ENCODE measurements around the gene APOL6.
"Not testable (repeated sequence)": the region's sequence is repeated elsewhere in the genome, so short reads cannot be mapped to it uniquely, and the experiment has no call there.

Gene APOL6

DNA sequence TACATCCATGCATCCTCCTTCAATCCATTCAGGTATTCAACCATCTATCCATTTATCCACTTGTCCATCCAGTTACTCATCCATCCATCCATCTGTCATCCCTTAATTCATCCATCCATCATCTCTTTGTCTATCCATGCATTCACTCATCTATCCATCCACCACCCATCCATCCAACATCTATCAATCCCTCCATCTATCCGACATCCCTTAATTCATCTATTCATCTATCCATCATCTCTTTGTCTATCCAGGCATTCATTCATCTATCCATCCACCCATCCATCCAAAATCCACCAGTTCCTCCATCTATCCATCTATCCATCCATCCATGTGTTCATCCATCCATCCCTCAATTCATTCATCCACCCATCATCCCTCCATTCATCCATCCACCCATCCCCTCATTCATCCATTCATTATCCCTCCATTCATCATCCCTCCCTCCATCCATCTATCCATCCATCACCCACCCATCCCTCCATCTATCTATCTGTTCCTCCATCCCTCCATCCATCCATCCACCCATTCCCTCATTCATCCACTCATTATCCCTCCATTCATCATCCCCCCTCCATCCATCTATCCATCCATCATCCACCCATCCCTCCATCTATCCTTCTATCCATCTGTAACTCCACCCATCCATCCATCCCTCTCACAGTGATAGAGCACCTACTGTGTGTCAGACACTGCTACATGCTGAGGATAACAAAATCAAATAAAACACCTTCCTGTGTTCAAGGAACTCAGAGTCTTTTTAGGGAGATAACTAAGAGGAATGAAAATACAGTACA lies 29.6 kb upstream of the APOL6 start:
- no peak for DNase-seq

DNA sequence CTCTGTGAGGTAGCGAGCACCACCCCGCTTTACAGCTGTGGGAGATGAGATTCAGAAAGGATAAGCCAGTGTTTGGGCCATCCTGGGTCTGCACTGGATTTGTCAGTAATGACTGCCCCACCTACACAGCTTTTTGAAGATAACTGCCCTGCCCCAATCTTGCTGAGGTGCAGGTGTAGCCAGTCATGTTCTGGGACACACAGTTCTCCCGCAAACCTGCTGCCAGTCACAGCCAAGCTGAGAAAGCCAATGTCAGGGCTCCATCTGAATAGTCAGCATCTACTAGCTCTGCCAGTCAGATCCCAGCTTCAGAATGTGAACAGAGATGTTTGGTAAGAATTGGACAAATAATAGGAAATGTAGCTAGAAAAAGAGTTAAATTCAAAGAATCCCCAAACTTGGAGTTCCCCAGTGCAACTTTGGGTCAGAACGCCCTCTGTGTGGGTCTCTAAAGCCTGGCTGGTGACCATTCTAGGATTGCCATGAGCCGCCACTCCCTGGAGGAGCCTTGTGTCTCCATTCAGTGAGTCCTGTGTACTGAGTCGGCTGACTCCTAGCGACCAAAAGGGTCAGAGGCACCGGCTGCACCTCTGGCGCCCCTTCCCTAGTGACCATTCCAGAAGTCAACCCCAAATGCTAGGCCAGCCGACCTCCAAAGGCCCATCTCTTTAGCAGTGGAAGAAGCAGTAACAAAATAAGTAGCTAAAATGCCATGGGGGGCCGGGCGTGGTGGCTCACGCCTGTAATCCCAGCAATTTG lies 28.7 kb upstream of the APOL6 start:
- no peak for DNase-seq

DNA sequence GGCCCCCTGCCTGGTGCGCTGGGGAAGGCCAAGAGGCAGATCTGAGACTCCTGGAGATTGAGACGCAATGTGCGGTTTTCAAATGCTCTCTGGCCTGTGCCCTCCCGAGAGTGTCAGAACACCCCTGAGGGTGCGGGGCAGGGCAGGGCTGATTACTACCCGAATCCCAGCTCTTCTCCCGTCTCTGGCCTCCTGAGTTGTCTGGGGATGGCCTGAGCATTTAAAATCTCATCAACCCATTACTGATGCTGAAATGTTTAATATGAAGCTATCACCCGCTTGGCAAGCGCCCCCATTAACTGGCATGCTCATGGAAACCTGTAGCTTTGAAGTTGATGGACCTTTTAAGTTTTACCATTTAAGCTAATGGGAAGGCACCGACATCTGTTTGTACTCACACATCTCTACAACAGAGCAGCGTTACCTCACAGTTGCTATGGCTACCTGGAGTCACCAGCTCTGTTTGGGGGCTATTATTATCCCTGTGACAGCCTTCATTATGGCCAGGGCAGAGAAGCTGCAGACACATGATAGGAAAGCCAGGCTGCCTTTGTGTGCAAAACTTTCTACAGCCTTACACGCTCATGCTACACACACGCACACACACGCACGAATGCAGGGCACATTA lies 27.5 kb upstream of the APOL6 start:
- DNase-seq = no peak

DNA sequence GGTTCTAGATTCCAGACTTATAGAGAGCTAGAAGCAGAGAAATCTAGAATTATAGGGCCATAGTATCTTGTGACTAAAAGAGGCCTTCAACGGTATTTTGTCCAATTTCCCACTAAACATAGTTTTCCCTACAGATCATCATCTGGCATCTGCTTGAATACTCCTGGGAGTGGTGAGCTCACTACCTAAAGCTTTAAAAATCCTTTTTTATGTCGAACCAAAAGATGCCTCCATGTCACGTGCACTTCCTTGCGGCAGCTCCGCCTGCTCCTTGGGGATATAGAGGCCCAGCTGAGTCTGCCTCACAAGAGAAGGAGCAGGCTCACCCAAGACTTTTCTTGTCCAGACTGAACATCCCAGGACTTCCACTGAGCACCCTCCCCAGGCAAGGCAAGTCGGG lies 26.8 kb upstream of the APOL6 start:
- no peak for DNase-seq

DNA sequence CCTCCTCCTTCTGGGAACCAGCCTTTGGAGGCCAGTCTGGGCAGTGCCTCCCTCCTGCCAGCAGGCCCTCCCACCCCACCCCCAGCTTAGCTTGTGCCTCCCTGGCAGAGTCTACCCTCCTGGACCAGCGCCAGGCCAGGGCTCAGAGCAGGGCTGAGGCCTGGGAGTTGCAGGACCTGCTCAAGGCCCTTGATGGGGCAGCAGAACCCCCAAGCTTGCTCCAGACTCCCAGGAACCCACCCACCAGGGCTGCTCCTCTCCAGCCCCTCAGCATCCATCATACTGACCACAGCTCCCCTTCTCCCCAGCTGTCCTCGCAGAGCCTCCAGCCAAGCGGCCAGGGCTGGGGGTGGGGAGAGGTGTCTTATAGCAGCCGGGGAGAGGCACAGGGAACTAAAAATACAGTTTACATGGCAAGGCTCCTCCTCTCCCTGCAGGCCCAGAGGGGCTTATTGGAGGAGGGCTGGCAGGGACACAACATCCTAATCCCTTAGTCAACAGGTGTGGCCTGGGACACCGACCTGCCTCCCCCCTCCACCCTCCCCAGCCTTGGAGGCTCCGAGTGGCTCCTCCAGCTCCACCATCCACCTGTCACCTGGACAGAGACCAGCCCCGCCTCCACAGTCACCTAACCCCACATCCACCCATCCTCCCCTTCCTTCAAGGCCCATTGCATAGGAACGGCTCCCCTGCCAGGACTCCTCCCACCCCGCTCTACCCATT lies 25.9 kb upstream of the APOL6 start:
- no peak for DNase-seq

DNA sequence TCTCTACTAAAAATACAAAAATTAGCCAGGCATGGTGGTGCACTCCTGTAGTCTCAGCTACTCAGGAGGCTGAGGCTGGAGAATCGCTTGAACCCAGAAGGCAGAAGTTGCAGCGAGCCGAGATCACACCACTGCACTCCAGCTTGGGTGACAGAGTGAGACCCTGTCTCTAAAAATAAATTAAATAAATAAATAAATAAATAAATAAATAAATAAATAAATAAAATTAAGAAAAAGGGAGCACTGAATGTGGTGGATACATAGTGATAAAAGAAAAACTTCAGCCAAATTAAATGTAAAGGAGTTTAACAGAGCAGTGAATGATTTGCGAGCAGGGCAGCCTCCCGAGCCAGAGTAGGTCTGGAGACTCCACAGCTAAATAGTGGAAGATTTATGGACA lies 24.4 kb upstream of the APOL6 start:
- not testable (repeated sequence) for DNase-seq

DNA sequence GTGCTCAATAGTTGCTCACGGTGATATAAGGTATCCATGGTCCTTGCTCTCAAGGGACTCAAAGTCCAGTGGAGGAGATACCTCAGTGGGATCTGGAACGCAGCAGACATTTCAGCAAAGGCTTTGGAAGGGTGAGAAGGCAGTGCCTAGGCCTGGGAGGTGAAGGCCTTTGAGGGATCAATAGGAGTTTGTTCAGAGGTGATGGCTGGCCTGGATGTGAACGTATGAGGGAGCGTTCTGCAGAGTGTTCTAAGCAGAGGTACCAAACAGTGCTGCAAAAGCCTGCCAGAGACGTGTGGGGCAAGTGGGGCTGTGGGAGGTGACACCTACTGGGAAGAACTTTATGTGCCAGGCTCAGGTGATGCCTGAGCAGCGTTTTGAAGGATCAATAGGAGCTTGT lies 23.7 kb upstream of the APOL6 start:
- DNase-seq = no peak

DNA sequence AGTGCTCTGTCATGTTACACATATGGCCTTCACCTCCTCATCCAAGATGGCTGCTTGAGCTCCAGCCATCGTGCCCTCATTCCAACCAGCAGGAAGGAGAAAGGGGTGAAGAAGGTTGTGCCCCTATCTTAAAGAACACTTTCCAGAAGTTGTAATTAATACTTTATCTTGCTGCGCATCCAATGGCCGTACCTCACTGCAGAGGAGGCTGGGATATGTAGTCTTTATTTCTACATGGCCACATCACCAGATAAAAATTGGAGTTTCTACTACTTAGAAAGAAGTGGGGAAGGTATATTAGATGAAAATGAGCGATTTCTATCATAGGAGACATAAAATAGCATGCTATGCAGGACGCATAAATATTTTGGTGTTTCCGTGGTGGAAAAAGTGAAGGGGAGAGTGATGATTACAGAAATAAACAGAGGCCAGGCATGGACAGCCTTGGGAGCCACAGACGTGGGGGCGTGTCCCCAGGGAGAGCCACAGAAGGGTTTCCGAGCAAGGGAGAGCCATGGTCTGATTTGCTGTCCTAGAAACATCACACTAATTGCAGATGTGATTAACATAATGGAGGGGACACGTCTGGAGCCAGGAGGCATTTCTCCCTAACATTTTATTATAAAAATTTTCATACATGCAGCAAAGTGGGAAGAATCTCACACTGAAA lies 22.3 kb upstream of the APOL6 start:
- no peak for DNase-seq

DNA sequence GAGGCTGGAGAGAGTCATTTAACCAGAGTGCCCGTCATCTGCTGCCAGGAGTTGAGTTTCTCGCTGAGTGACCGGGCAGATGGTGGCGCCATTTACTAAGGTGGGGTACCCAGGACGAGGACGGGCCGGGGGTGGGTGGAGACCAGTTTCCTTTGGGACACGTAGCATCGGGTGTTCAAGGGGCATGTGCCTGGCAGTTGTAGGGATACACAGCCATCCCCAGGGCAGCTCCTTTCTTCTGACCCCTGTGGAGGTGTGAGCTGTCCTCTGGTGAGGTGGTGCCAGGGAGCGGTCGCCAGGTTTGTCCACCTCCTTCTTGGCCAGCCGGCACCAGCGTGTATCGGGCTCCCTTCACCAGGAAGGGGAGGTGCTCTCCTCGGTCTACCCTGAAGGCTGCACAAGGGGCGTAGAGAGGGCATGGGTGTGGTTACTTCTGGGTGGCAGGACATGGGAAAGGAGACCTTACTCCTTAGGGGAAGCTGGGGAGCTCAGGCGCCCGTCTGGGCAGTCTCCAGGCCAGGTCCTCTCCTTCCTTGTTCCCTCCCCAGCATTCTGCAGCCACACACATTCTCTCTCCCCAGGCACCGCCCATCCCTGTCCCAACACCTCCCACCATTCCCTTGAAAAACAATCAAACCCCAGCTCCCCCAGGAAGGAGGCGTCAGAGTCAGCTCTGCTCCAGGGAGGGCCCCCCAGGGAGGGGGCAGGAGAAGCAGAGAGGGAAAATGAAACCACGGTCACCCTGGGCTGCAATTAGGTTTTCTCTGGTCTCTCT lies 20.8 kb upstream of the APOL6 start:
- peak; percentile 52 to 53 for DNase-seq

DNA sequence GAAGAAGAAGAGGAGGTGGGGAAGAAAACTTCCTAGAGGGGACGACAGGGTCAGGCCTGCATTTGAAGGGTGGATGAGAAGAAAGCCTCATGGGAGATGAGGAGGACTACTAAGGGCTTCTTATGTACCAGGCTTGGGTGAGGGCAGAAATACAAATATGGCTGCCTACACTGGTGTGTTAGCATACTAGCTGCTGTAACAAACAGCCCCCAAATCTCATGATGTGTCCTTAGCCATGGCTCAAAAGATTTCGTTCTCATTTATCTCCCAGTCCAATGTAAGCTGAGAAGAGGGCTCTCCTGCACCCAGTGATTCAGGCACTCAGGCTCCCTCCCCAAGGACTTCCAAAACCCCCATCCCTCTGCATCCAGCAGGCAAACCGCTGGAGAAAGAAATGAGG lies 19.5 kb upstream of the APOL6 start:
- no peak for DNase-seq

DNA sequence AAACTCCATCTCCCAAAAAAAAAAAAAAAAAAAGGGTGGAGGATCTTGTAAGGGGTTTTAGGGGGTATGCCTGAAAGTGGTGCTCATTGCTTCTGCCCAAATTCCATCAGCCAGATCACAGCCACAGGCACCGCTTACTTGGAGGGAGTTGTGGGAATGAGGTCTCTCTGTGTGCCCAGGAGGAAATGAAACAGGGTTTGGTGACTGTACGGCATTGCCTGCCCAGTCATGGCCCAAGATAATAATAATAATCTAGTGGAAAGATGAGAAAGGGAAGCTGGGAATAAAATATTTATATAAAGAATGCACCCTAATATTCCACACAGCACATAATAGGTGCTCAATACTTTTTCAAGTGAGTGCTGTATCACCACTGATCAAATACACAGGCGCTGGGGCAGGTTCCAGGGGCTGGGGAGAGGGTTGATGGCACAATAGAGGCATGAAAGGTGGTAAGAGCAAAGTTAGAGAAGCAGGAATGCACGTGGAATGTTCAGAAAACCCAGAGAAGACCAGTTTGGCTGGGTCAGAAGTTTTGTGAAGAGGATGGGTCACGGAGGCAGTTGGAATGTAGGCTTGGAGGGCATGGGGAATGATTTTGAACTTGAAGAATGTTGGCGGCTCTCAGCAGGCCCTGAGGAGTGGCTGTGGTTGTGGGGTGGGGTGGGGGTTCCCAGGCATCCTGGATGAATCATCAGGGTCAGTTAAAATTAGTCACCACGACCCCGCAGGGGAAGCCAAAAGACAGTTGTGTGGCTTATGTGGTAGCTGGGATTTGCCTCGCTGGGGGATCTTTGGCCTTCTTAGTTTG lies 18.6 kb upstream of the APOL6 start:
- peak; percentile 6 to 11 for DNase-seq

DNA sequence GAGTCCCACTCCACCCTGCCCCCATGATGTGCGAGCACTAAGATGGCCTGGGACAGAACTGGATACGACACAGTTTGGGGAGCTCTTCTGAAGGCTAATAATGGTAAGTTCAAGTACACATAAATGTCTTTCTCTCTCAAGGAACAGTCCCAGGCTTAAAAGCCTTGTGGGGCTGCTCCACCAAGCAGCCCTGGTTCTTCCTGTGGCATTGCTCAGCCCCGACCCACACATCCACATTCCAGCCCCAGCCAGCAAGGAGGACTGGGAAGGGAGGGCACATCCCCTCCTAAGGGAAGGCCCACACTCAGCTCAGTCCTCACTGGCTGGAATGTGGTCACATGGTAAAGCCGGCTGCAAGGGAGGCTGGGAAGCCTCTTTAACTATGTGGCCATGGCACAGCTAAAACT lies 17.9 kb upstream of the APOL6 start:
- DNase-seq = no peak

DNA sequence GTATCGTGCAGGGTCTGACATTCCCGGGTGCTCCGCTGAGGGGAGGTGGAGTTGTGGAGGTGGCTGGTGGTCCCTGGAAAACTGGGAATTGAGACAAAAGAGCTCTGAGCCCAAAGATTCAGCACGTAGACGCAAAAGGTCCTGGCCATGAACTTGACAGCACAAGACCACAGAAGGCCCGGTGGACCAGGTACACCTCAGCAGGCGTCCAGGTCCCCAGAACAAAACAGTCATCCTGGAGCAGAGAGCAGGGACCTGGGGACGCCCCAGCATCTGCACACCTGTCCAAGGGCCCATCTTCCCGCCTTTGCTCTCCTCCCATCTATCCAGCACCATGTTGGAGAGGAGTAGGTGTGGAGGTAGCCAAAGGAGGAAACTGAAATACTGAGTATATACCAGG lies 17.4 kb upstream of the APOL6 start:
- no peak for DNase-seq

DNA sequence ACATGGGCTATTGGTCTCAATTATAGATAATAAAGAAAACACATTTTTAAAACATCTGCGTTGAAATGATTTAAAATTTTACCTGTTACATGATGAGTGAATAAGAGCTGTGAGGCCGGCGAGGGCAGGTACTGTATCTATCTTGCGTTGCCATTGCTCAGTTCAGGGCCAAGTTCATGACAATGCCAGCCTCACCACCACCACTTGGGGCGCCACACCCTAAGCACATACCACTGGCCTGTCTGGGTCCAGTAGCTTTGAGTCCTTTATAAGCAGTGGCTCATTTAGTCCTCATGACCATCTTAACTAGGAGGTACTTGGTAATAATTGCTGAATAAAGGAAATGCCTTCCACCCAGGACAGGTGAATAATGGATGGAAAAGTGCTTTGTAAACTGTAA lies 16.6 kb upstream of the APOL6 start:
- DNase-seq = peak; percentile 11 to 17

DNA sequence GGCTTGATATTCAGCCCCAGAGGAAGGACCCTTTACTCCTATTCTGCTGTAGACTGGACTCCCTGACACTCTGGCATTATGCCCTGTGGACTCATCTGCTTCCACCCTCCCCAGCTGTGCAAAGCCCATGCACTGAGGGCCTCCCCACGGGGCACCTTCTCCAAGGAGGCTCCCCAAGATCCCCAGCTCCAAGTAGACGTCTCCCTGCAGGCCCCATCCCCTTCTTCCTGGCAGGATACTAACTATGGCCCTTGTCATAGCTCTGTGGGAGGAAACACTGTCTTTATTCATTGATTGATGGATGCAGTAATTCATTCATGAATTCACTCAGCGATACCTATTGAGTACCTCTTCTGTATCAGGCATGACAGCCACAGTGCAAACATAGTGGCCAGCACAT lies 15.3 kb upstream of the APOL6 start:
- DNase-seq = no peak

DNA sequence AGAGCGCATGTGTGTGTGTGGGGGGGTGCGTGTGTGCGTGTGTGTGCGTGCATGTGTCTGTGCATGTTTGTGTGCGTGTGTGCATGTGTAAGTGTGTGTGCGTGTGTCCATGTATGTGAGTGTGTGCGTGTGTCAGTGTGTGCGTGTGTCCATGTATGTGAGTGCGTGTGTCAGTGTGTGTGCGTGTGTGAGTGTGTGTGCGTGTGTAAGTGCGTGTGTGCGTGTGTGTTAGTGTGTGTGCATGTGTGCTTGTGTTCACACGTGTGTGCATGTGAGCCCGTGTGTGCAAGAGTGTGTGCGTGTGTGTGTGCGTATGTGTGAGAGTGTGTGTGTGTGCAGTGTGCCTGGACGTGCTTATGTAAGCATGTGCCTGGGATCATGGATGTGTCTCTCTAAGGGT lies 14.7 kb upstream of the APOL6 start:
- DNase-seq = no peak

DNA sequence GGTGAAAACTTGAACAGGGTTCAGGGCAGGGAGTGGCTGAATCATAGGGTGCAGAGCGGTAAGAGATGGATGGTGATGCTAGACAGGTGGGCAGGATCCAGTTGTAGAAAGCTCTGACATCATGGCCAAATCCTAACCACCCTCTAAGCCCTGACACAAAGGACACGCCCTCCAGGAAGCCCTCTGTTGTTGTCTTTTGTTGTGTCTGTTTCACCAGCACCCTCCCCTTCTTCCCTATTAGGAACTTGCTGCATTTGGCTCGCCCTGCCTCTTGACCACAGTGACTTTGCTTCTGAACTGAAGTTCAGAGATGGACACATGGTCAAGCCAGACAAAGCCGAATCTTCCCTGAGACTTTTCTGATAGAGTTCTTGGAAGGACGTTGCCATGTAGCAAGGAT lies 14.2 kb upstream of the APOL6 start:
- no peak for DNase-seq

DNA sequence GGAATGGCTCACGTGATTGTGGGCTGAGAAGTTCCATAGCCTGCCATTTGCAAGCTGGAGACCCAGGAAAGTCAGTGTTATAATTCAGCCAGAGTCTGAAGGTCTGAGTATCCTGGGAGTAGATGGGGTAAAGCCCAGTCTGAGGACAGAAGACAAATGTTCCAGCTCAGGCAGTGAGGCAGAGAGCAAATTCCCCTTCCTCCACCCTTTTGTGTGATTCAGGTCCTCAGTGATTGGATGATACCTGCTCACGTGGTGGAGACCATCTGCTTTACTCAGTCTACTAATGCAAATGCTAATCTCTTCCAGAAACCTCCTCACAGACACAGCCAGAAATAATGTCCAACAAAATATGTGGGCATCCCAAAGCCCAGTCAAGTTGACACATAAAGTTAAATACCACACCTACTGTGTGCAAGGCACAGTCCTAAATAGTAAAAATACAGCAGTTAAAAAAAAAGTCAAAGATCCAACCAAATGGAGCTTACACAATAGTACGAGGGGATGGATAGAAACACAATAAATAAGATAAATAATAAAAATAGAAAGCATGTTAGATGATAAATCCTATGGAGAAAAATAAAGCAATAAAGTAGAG lies 13.2 kb upstream of the APOL6 start:
- no peak for DNase-seq

DNA sequence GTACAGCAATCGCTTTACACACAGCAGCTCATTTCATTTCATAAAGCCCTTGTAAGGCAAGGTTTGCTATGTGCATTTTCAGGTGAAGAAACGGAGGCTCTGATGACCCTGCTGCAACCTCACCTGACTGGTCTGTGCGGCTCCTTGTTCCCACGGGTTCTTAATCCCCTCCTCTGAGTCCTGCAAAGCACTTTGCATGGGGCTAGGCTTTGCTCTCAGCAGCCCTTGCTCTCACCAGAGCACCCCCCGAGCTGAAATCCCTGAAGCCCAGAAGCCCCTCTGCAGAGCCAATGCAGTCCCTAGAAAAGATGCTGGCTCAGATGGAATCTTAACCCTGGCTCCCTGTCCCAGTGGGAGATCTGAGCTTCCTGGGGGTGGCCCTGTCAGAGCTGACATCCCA lies 11.0 kb upstream of the APOL6 start:
- no peak for DNase-seq

DNA sequence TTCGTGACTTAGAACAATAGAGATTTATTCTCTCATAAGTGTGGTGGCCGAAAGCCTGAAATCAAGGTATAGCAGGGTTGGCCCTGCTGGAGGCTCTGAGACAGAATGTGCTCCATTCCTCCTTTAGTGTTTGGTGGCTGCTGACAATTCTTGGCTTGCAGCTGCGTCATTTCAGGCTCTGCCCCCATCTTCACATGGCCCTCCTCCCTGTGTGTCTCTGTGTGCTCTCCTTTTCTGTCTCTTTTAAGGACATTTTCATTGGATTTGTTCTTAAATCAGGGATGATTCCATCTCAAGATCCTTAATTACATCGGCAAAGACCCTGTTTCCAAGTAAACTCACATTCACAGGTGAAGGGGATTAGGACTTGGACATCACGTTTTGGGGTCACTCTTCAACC lies 10.2 kb upstream of the APOL6 start:
- no peak for DNase-seq

DNA sequence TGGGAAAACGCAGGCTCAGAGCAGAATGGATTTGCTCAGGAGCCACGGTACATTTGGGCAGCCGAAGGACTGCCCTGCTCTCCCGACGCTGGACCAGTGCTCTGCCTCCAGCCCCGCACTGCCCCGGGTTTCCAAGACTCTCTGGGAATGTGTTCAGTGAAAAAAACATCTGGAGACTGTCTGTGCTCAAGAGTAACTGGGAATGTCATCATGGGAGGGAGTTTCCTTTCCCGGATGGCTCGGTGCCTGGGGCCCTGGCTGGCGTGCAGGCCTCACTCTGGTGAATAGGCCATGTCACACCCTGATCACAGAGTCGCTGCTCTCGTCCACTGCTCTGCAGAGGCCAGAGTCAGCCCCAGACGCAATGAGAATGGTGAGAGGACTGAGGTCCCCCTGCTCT lies 9.8 kb upstream of the APOL6 start:
- DNase-seq = no peak

Data from activated CD4-positive, alpha-beta T cell treated with anti-CD3 and anti-CD28 coated beads, Interleukin-2, amount 50 U/mL, for 4 hours (primary cell).